ENCODE results near the gene THSD4. TPM values are rescaled to one million over a fixed set of nuclear protein-coding genes. Genes with fewer than 3 reads are reported as not detected.
A peak's percentile ranks its signal among the peaks of the same experiment; 100 is the strongest.

THSD4 gene
- total RNA-seq, 1 experiment from 2014 or later = 29.3 TPM

DNA sequence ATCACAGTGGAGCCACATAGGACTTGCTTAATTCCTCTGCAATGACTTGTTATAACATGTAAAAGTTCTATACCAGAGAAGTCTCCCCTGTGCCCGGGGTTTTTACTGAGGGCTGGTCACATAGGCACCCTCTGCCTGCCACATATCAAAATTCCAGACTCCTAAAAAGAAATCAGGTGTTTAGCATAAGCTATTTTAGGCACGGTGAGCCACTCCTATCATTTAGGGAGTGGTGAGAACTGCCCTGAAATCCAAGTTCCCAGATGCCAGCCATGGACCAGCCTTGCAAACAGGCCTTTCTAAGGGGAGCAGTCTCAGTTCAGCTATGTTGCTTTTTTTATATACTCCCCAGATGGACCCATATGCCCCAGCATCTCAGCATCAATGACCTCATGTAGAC lies 130.3 kb downstream of the THSD4 start:
- no peaks in the 10 kb centered on the region for H3K9me2 ChIP-seq (ENCODE audit: insufficient read depth)
- BruUV-seq (replicated peaks) = no TSS peak
- no peak for DNase-seq
- no peaks in the 10 kb centered on the region for H3K9me3 ChIP-seq (ENCODE audit: insufficient read depth, low read depth)
- no peak overlapping the region for H3K4me2 ChIP-seq
- no peaks in the 10 kb centered on the region for H3K27me3 ChIP-seq (ENCODE audit: insufficient read depth, low read depth)
- no peak overlapping the region for H3K27ac ChIP-seq
- no peaks in the 10 kb centered on the region for H4K20me1 ChIP-seq (ENCODE audit: insufficient read depth)
- no peaks in the 10 kb centered on the region for H3K79me2 ChIP-seq (ENCODE audit: low read depth)
- H3K4me1 ChIP-seq (replicated peaks; ENCODE audit: insufficient read depth) = peaks cover 13% of the 10 kb centered on the region
- ChIA-PET POLR2A (ENCODE audit: unreplicated experiment) (no interaction called here), CTCF (no interaction called here)
- no peak overlapping the region for H3K4me3 ChIP-seq
- TF ChIP-seq CTCF (conservative IDR thresholded peaks at IDR 0.05) = no peak
- no peak for TF ChIP-seq EZH2 (IDR thresholded peaks at IDR 0.05; ENCODE audit: low read depth)
- H2AFZ ChIP-seq = no peak overlapping the region
- intact Hi-C loops (cut with micrococcal nuclease; ENCODE audit: unreplicated experiment) = no loop called here
- H3F3A ChIP-seq (ENCODE audit: insufficient read depth, low read depth) = peaks cover 8% of the 10 kb centered on the region
- 0 out of 2 replicates have a peak, but pooled peaks cover 4% of the 10 kb centered on the region for H3K36me3 ChIP-seq (ENCODE audit: low read depth)

DNA sequence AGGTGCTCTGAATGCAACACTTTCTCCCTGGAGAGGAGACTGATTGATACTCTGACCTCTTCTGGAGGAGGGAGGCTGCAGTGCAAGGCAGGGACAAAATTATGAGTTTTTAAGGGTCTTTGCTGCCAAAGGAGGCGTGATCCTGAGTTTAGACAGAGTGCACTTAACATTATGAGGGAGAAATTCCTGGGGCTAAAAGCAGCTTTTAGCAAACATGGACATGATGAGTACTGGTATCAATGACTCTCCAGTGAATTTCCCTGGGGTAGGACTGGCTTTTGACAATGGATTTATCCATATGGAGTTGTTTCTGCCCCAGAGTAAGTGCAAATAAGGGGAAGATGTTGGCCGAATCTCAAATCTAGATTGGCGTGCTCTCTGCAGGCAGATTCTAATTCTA lies 133.1 kb downstream of the THSD4 start:
- H2AFZ ChIP-seq = no peak overlapping the region
- peaks cover 4% of the 10 kb centered on the region; the same call in 1 of the 2 replicates for H3K36me3 ChIP-seq (ENCODE audit: low read depth)
- H4K20me1 ChIP-seq (ENCODE audit: insufficient read depth) = no peaks in the 10 kb centered on the region
- POLR2A ChIA-PET (ENCODE audit: unreplicated experiment) = no interaction called here
- H3F3A ChIP-seq (ENCODE audit: insufficient read depth, low read depth) = peaks cover 33% of the 10 kb centered on the region
- H3K27ac ChIP-seq = no peak overlapping the region
- no peaks in the 10 kb centered on the region for H3K9me3 ChIP-seq (ENCODE audit: insufficient read depth, low read depth)
- no peaks in the 10 kb centered on the region for H3K27me3 ChIP-seq (ENCODE audit: insufficient read depth, low read depth)
- H3K4me2 ChIP-seq = no peak overlapping the region
- intact Hi-C loops (cut with micrococcal nuclease; ENCODE audit: unreplicated experiment) = no loop called here
- no peaks in the 10 kb centered on the region for H3K79me2 ChIP-seq (ENCODE audit: low read depth)
- TF ChIP-seq CTCF (conservative IDR thresholded peaks at IDR 0.05) = no peak
- TF ChIP-seq EZH2 (IDR thresholded peaks at IDR 0.05; ENCODE audit: low read depth) = no peak
- no TSS peak for BruUV-seq (replicated peaks)
- H3K9me2 ChIP-seq (ENCODE audit: insufficient read depth) = no peaks in the 10 kb centered on the region
- peaks cover 37% of the 10 kb centered on the region for H3K4me1 ChIP-seq (replicated peaks; ENCODE audit: insufficient read depth)
- H3K4me3 ChIP-seq = no peak overlapping the region
- CTCF ChIA-PET = no interaction called here
- DNase-seq = no peak

DNA sequence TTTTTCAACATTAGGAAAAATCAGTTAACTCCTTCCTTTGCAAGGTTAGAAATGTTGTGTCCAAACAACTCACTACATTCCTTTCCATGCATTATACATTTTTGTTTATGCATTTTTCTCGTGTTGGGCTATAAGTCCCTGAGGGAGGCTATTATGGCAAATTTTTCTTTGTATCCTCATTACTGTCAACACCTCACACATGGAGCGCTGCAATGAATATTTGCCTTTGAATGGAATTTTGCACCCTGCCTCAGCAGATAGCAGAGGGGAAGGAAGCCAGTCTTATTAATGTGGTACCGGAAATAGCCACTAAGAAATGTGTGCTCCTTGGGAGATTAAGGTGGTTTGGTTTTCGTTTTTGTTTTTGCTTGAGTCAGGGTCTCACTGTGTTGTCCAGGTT lies 134.7 kb downstream of the THSD4 start:
- H3K4me2 ChIP-seq = peak overlapping the region; percentile 61
- TF ChIP-seq EZH2 (IDR thresholded peaks at IDR 0.05; ENCODE audit: low read depth) (no peak), CTCF (conservative IDR thresholded peaks at IDR 0.05) (no peak)
- H3F3A ChIP-seq (ENCODE audit: insufficient read depth, low read depth) = peaks cover 33% of the 10 kb centered on the region
- intact Hi-C loops (cut with micrococcal nuclease; ENCODE audit: unreplicated experiment) = no loop called here
- DNase-seq = no peak
- H2AFZ ChIP-seq = no peak overlapping the region
- H3K4me3 ChIP-seq = no peak overlapping the region
- peaks cover 37% of the 10 kb centered on the region for H3K4me1 ChIP-seq (replicated peaks; ENCODE audit: insufficient read depth)
- H3K9me2 ChIP-seq (ENCODE audit: insufficient read depth) = no peaks in the 10 kb centered on the region
- H3K27me3 ChIP-seq (ENCODE audit: insufficient read depth, low read depth) = no peaks in the 10 kb centered on the region
- no peaks in the 10 kb centered on the region for H3K9me3 ChIP-seq (ENCODE audit: insufficient read depth, low read depth)
- BruUV-seq (replicated peaks) = no TSS peak
- H3K36me3 ChIP-seq (ENCODE audit: low read depth) = no peaks in the 10 kb centered on the region; the same call in 1 of the 2 replicates
- peak overlapping the region; percentile 90 for H3K27ac ChIP-seq
- POLR2A ChIA-PET (ENCODE audit: unreplicated experiment) = no interaction called here
- CTCF ChIA-PET = no interaction called here
- 0 out of 2 replicates have a peak, but pooled peaks cover 3% of the 10 kb centered on the region for H3K79me2 ChIP-seq (ENCODE audit: low read depth)
- no peaks in the 10 kb centered on the region for H4K20me1 ChIP-seq (ENCODE audit: insufficient read depth)
